ENCODE measurements around the gene RAB3A. TPM values are rescaled to one million over a fixed set of nuclear protein-coding genes. Genes with fewer than 3 reads are reported as not detected.
A peak's percentile ranks its signal among the peaks of the same experiment; 100 is the strongest.

Gene RAB3A
- total and polyA plus RNA-seq, 9 of the 15 experiments (the other 6 are each of a cell fraction or from before 2014, with no cell fraction given): 0.17 to 5.1 (median 0.90) TPM; not detected in 1

- no peak for TF ChIP-seq FOXO4 (CRISPR knock-in tag; IDR thresholded peaks at IDR 0.05)
- TF ChIP-seq RBM17 (IDR thresholded peaks at IDR 0.05; ENCODE audit: borderline replicate concordance, low read depth, low read length): no peak
- no peak for TF ChIP-seq ATF3 (IDR thresholded peaks at IDR 0.05)
- no peak for TF ChIP-seq ATF3 (CRISPR knock-in tag; conservative IDR thresholded peaks at IDR 0.05)
- TF ChIP-seq ELK1 (CRISPR knock-in tag; IDR thresholded peaks at IDR 0.05): no peak
- TF ChIP-seq ZNF3 (CRISPR knock-in tag; IDR thresholded peaks at IDR 0.05): no peak
- no peak for TF ChIP-seq ETV1 (tag; conservative IDR thresholded peaks at IDR 0.05; ENCODE audit: low read depth)
- no peak for TF ChIP-seq CBFA2T2 (conservative IDR thresholded peaks at IDR 0.05)
- TF ChIP-seq SMAD2 (IDR thresholded peaks at IDR 0.05; ENCODE audit: low read depth, low read length): no peak
- TF ChIP-seq ZNF174 (CRISPR knock-in tag; IDR thresholded peaks at IDR 0.05): no peak
- TF ChIP-seq ZBTB5 (IDR thresholded peaks at IDR 0.05): no peak
- no peak for TF ChIP-seq HDAC2 (IDR thresholded peaks at IDR 0.05)
- no peak for TF ChIP-seq CBX3 (IDR thresholded peaks at IDR 0.05; ENCODE audit: borderline replicate concordance in 1 of 2, low read length in 2 of 2)
- TF ChIP-seq ARNT (IDR thresholded peaks at IDR 0.05): no peak
- no peak for TF ChIP-seq AFF4 (CRISPR knock-in tag; IDR thresholded peaks at IDR 0.05)
- peak; percentile 43; the same call in 1 of the 2 replicates for TF ChIP-seq GABPB1 (CRISPR knock-in tag; IDR thresholded peaks at IDR 0.05)
- no peak for TF ChIP-seq RBM34 (IDR thresholded peaks at IDR 0.05; ENCODE audit: borderline replicate concordance, insufficient read depth, low read length)
- no peak for TF ChIP-seq ZZZ3 (IDR thresholded peaks at IDR 0.05)
These were observed 1.5 kb upstream of the RAB3A start (continued) for GRCh38 chr19:18205200-18205892.
